GM18951 (cell line): ENCODE results near the gene NDUFS7.

Experiments used
- POLR2A ChIP-seq: IDR thresholded peaks from 4 replicates; pipeline ENCODE4 v1.6.1; 2011; ENCODE audit warnings: mild to moderate bottlenecking; ENCODE audit not compliant: insufficient read length, insufficient read depth; ENCODE audit errors: extremely low read depth
- in situ Hi-C: fragments of 300-500 bp; cut with MboI; formaldehyde crosslinking; loops from one replicate; pipeline ENCODE4 v1.12.0; 2022; ENCODE audit warnings: low sequenced_read_pairs, mixed read lengths, inconsistent platforms; ENCODE audit not compliant: unreplicated experiment

Gene NDUFS7

DNA sequence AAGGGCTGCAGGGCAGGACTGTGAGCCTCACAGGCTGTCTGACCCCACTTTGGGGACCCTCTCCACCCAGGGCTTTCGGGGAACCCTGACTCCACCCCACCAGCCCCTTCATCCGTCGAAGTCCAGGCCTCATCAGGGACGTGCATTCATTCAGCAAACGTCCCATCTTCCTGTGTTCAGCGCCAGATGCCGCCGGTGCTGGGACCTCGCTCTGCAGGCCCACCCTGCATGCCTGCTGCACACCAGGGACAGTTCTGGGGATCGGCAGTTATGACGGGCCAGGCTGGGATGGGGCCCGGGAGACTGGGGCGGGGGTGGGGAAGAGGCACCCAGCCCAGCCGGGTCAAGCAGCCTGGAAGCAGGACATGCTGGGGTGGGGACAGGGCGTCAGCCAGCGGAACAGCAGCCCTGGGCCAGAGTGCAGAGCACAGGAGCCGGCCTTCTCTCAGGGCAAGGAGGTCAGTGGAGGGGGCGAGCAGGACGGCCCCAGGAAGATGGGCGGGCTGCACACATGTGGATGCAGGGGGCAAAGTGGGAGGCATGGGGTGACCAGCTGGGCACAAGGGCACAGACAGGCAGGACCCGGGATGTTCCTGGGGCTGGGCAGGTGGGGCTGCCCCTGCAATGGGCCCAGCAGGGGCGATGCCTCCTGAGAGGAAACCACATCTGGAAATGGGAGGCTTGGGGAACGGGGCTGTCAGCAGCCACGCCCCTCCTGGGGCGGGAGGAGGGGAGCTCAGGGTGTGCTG is 12.5 kb downstream of the NDUFS7 start:
- TF ChIP-seq POLR2A: no peak
- in situ Hi-C loops: no loop called here

DNA sequence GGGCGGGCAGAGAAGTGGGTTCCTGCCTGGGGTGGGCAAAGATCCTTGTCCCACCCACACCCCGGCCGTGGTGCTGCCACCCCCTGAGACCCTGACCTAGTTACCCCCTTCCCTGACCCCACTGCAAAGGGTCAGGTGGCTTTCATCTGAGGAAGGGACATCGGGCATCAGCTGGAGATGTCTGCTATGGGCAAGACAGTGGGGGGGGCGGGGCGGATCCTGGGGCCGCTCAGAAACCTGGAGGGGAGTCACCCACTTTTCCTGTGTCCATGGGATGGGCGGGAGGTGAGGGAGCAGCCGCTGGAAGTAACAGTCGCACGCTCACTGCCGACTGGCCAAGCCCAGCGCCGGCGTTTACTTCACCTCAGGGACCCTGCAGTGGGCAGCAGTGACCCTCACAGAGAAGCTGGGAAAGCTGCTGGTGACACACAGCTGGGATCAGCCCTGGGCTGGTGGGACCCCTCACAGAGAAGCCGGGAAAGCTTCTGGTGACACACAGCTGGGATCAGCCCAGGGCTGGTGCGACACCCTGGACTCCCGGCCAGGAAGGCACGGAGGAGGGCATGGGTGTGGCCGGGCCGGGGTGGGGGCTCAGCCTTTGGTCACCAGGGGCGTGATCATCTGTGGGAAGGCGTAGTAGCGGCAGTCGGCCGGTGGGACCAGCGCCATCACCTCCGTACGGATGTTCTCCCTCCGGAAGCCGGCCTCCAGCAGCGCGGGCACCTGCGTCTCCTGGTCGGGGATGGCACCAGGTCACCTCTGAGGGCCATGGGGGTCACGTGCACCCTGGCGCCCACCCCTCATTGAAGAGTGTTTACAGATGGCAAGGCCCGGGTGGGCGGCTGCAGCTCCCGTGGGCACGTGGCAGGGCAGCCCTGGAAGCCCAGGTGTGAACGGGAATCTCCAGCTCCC is 13.3 kb downstream of the NDUFS7 start:
- no peak for TF ChIP-seq POLR2A

GRCh38 chr19:1397838-1398237 is 14.1 kb downstream of the NDUFS7 start:
- in situ Hi-C loops: no loop called here

More for the DNA sequence above, 13.3 kb downstream of the NDUFS7 start:
- in situ Hi-C loops: no loop called here

DNA sequence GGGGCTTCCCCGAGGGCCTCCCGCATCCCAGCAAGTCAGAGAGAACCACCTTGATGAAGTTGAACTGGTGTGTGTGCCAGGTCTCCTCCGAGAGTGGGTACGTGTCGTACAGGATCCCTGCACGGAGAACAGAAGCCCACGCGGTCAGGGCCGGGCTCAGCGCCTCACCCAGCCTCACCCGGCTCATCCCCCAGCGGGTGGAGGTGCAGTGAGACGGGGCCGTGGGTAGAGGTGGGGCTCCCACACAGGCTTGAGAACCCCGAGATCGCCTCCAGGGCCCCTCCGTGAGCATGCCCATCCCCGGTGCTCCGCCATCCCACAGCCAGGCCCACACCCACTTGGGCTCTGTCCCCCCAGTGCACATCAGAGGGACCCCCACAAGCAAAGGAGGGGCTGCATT is 15.4 kb downstream of the NDUFS7 start:
- no peak for TF ChIP-seq POLR2A

More at GRCh38 chr19:1397838-1398237, 14.1 kb downstream of the NDUFS7 start:
- TF ChIP-seq POLR2A: no peak

DNA sequence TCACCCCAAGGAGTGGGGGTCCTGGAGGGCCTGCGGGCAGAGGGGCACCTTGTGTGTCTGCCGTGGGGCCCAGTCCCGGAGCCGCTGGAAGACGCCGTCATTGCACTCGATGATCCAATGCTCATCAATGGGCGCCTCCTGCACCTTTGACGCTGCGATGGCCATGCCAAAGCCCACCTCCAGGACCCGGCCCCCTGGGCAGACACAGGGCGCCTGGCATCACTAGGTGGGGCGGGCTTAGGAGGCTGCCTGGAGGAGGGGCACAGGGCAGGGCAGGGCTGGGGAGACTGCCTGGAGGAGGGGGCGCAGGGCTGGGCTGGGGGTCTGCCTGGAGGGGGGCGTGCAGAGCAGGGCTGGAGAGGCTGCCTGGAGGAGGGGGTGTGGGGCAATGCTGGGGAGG is 16.0 kb downstream of the NDUFS7 start:
- TF ChIP-seq POLR2A: no peak
- in situ Hi-C loops: no loop called here

More for the DNA sequence above, 15.4 kb downstream of the NDUFS7 start:
- in situ Hi-C loops: no loop called here

DNA sequence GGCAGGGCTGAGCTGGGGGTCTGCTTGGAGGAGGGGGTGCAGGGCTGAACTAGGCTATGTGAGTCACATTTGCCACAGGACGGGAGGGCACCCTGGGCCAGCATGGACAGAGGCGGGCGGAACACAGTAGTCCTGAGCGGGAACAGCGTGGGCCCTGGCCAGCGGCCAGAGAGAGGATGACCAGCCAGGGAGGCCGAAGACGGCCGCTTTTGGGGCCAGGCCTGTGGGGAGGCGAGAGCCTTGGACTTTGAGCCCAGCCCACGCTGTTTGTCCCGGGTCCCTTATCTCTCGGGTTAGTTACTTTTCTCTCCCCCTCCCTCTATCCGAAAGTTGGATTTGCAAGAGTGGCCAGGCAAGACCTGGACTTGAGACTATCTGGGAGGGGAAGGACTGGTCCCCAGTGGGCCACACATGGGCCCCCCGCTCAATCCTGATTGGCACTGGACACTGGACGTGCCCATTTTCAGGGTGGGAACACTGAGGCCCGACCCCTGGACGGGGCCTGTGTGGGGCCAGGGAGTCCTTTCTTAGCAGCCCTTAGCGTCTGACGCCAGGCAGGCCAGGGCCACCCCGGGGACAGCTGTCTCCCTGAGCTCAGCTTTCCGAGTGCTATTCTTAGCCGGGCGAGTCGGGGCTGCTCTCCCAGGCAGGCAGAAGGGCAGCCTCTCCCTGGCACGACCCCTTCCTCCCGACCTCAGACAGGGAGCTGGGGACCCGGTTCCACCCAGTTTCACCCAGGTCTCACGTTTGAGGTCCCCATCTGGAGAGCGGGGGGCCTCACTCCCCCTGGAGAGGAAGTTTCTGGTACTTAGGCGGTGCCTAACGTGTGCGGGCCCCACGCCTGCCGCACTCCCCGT is 16.8 kb downstream of the NDUFS7 start:
- in situ Hi-C loops: no loop called here
- no peak for TF ChIP-seq POLR2A

GRCh38 chr19:1401138-1401888 is 17.6 kb downstream of the NDUFS7 start, which contains the start of gene GAMT:
TSS of gene GAMT (minus strand) at chr19:1401542. CDS start at chr19:1401476, 66 bp downstream.
- in situ Hi-C loops: no loop called here
- peak; percentile 65 for TF ChIP-seq POLR2A

- no peak for TF ChIP-seq POLR2A
- in situ Hi-C loops: no loop called here
Observed at GRCh38 chr19:1401889-1402217, 18.1 kb downstream of the NDUFS7 start.

- TF ChIP-seq POLR2A: no peak
Observed at GRCh38 chr19:1402411-1403070, 18.8 kb downstream of the NDUFS7 start.

DNA sequence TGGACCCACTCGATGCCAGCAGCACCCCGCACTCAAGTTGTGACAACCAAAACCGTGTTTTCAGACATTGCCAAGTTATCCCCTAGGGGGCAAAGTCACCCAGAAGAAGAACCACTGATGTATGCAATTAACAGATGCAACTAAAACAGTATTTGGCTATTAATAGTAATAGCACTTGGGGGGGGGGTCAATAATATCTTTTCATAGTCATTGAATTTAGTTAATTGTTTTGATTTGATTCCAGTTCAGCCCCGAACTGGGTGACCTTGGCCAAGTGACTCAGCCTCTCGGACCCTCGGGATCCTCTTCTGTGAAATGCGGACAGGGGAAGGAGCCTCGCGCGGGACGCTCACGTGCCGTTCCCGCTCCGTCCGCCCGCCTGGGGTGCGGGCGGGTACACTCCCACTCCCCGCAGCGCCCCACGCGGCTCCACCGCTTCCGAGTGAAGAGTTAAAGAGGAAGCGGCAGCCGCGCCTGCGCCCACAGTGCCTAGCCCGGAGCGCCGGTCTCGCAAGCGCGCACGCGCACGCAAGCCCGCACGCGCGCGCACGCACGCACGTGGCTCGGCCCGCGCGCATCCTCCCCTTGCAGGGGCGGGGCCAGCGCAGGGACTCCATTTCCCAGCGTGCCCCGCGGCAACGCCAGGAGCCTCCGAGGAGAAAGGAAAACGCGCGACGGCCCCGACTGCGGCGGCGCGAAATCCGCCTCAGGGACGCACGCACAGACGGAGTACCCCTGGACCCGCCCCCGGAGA is 23.2 kb downstream of the NDUFS7 start:
- peak; percentile 76 for TF ChIP-seq POLR2A
- in situ Hi-C loops: no loop called here

More at GRCh38 chr19:1402411-1403070, 18.8 kb downstream of the NDUFS7 start:
- in situ Hi-C loops: no loop called here

- TF ChIP-seq POLR2A: no peak
- in situ Hi-C loops: no loop called here
Observed at GRCh38 chr19:1407528-1408299, 24.0 kb downstream of the NDUFS7 start, which contains the start of gene DAZAP1. TSS of gene DAZAP1 (plus strand) at chr19:1407586. CDS start at chr19:1407774, 188 bp downstream.
